ENCODE data around the gene ATP8A2. TPM values are rescaled to one million over a fixed set of nuclear protein-coding genes. Genes with fewer than 3 reads are reported as not detected.
"Not testable (repeated sequence)": the region's sequence is repeated elsewhere in the genome, so short reads cannot be mapped to it uniquely, and the experiment has no call there.

ATP8A2 gene
- total RNA-seq, 2 experiments from 2014 or later, result 0.28 to 0.32 TPM

DNA sequence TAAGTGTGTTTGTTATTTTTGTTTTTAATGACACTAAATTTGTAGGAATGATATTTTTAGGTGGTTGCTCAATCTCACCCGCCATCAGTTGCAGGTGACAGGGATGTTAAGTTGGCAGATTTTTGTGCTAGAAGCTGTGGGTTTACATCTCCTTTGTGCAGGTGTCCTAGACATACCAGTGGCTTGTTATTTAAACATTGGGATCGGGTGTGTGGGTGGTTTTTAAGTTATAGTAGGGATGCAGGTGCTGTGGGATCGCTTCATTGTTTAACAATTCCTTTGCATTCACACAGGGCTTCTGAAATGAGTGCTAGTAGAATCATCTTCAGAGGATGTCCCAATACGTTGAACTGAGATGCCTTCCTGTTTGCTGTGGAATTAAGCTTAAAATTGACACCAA lies 580.1 kb downstream of the ATP8A2 start:
- DNase-seq (no peak), ATAC-seq (no peak)
- Mint-ChIP-seq H3K27ac (no peak overlapping the region), H3K27me3 (peaks cover 2% of the 10 kb centered on the region), H3K9me3 (ENCODE audit: low read depth) (peaks cover 2% of the 10 kb centered on the region), H3K4me3 (no peak overlapping the region), H3K4me1 (no peaks in the 10 kb centered on the region), H3K36me3 (no peaks in the 10 kb centered on the region)
- CTCF ChIA-PET, result no interaction called here

GRCh38 chr13:25954080-25954479 lies 582.3 kb downstream of the ATP8A2 start:
- DNase-seq, H3K4me1 Mint-ChIP-seq: not testable (repeated sequence)

DNA sequence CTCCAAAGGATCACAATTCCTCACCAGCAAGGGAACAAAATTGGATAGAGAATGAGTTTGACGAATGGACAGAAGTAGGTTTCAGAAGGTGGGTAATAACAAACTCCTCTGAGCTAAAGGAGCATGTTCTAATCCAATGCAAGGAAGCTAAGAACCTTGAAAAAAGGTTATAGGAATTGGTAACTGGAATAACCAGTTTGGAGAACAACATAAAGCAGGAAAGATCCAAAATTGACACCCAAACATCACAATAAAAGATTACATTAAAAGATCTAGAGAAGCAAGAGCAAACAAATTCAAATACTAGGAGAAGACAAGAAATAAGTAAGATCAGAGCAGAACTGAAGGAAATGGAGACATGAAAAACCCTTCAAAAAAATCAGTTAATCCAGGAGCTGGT lies 583.2 kb downstream of the ATP8A2 start:
- H3K9me3 Mint-ChIP-seq (ENCODE audit: low read depth); H3K4me1 Mint-ChIP-seq; H3K36me3 Mint-ChIP-seq; H3K27ac Mint-ChIP-seq; ATAC-seq; DNase-seq; H3K27me3 Mint-ChIP-seq; CTCF ChIA-PET; H3K4me3 Mint-ChIP-seq: not testable (repeated sequence)

More at GRCh38 chr13:25954080-25954479, 582.3 kb downstream of the ATP8A2 start:
- H3K27ac Mint-ChIP-seq; ATAC-seq; H3K27me3 Mint-ChIP-seq; H3K9me3 Mint-ChIP-seq (ENCODE audit: low read depth); CTCF ChIA-PET; H3K36me3 Mint-ChIP-seq; H3K4me3 Mint-ChIP-seq: not testable (repeated sequence)

DNA sequence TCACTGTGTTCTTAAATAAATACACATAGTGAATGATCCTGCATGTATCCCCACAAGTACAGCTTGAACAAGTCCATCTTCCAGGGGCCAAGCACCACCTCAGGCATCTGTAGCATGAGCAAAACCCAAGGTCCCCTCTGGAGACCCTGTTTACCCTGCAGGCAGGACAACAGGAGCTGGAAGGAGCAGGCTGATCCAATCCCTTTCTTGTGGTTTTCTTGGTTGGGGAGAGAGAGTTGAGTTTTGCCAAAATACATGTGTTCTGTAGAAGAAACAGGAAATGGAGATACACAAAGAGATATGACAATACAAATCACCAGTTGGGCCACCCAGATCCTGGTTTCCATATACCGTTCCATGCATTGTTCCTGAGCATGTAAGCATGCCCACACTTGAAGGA lies 587.2 kb downstream of the ATP8A2 start:
- peaks cover 2% of the 10 kb centered on the region for H3K27me3 Mint-ChIP-seq
- H3K4me3 Mint-ChIP-seq, result no peak overlapping the region
- DNase-seq (no peak), ATAC-seq (no peak)
- H3K27ac Mint-ChIP-seq, result no peak overlapping the region
- no peaks in the 10 kb centered on the region for H3K36me3 Mint-ChIP-seq
- no peaks in the 10 kb centered on the region for H3K4me1 Mint-ChIP-seq
- CTCF ChIA-PET, result no interaction called here
- H3K9me3 Mint-ChIP-seq (ENCODE audit: low read depth), result peaks cover 2% of the 10 kb centered on the region

DNA sequence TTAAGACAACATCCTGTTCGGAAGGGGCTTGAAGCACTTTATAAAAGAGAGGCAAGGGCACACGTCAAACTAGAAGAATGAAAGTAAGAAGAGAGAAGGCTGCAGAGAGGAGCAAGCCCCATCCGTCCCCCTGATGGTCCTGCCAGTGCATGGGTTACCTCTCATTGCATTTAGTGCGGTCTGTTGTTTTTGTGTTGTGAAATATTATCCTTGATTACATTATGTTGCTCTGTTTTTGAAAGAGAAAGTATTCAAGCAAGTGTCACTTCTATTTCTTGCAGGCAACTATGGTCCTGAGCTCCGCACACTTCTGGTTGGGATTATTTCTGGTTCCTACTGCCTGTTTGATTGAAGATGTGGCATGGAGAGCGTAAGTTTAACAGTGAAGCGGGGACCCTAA lies 589.5 kb downstream of the ATP8A2 start:
- Mint-ChIP-seq H3K36me3 (no peaks in the 10 kb centered on the region), H3K4me1 (no peaks in the 10 kb centered on the region)

DNA sequence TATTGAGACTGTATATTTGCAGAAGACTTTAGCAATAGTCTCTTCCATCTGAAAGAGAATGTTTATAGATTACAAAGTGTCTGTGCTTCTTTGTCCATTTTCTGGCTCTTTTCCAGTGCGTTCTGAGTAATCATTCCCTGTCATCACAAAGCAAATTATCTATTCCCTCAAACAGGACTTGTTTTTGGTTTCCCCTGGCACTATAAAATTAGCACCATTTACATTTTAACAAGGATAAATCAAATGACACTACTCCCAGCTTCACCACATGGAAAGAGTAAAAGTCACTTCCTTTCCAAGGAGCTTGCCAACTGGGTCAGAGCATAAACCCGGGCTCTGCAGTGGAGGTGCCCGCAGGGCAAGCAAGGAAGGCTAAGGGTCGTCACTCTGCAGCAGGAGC lies 591.9 kb downstream of the ATP8A2 start:
- CTCF ChIA-PET, result no interaction called here
- DNase-seq, result no peak
- Mint-ChIP-seq H3K4me1 (no peaks in the 10 kb centered on the region), H3K9me3 (ENCODE audit: low read depth) (no peaks in the 10 kb centered on the region), H3K27ac (no peak overlapping the region), H3K36me3 (no peaks in the 10 kb centered on the region), H3K27me3 (no peaks in the 10 kb centered on the region), H3K4me3 (no peak overlapping the region)
- ATAC-seq, result no peak

More for the DNA sequence above, 589.5 kb downstream of the ATP8A2 start:
- Mint-ChIP-seq H3K9me3 (ENCODE audit: low read depth) (no peaks in the 10 kb centered on the region), H3K27ac (no peak overlapping the region), H3K27me3 (peaks cover 2% of the 10 kb centered on the region), H3K4me3 (no peak overlapping the region)
- no peak for DNase-seq
- CTCF ChIA-PET, result no interaction called here
- ATAC-seq, result no peak

- ATAC-seq (no peak), DNase-seq (no peak)
- H3K4me3 Mint-ChIP-seq, result no peak overlapping the region
- H3K4me1 Mint-ChIP-seq, result no peaks in the 10 kb centered on the region
- H3K36me3 Mint-ChIP-seq, result no peaks in the 10 kb centered on the region
- no peak overlapping the region for H3K27ac Mint-ChIP-seq
- CTCF ChIA-PET, result no interaction called here
- no peaks in the 10 kb centered on the region for H3K9me3 Mint-ChIP-seq (ENCODE audit: low read depth)
- no peaks in the 10 kb centered on the region for H3K27me3 Mint-ChIP-seq
Measured at GRCh38 chr13:25965596-25965995, 593.8 kb downstream of the ATP8A2 start.

GRCh38 chr13:25966086-25966485 lies 594.3 kb downstream of the ATP8A2 start:
- peaks cover 1% of the 10 kb centered on the region for H3K4me1 Mint-ChIP-seq
- DNase-seq, result no peak
- H3K27me3 Mint-ChIP-seq, result no peaks in the 10 kb centered on the region
- H3K9me3 Mint-ChIP-seq (ENCODE audit: low read depth), result no peaks in the 10 kb centered on the region
- H3K36me3 Mint-ChIP-seq, result no peaks in the 10 kb centered on the region
- no peak for ATAC-seq
- H3K4me3 Mint-ChIP-seq, result no peak overlapping the region
- CTCF ChIA-PET, result no interaction called here
- no peak overlapping the region for H3K27ac Mint-ChIP-seq

- no peak overlapping the region for H3K27ac Mint-ChIP-seq
- H3K9me3 Mint-ChIP-seq (ENCODE audit: low read depth), result no peaks in the 10 kb centered on the region
- H3K4me1 Mint-ChIP-seq, result peaks cover 11% of the 10 kb centered on the region
- H3K36me3 Mint-ChIP-seq, result no peaks in the 10 kb centered on the region
- no peak for ATAC-seq
- H3K4me3 Mint-ChIP-seq, result no peak overlapping the region
- CTCF ChIA-PET, result no interaction called here
- DNase-seq, result no peak
- H3K27me3 Mint-ChIP-seq, result no peaks in the 10 kb centered on the region
Measured at GRCh38 chr13:25967144-25967543, 595.4 kb downstream of the ATP8A2 start.

- H3K4me1 Mint-ChIP-seq, result peaks cover 24% of the 10 kb centered on the region
- H3K36me3 Mint-ChIP-seq, result no peaks in the 10 kb centered on the region
- DNase-seq (no peak), ATAC-seq (no peak)
- CTCF ChIA-PET, result no interaction called here
- no peaks in the 10 kb centered on the region for H3K27me3 Mint-ChIP-seq
- H3K27ac Mint-ChIP-seq, result no peak overlapping the region
- H3K9me3 Mint-ChIP-seq (ENCODE audit: low read depth), result no peaks in the 10 kb centered on the region
- no peak overlapping the region for H3K4me3 Mint-ChIP-seq
Measured at GRCh38 chr13:25971047-25971446, 599.3 kb downstream of the ATP8A2 start.

GRCh38 chr13:25971459-25972145 lies 599.8 kb downstream of the ATP8A2 start:
- no peaks in the 10 kb centered on the region for H3K9me3 Mint-ChIP-seq (ENCODE audit: low read depth)
- DNase-seq, result peak; percentile 56
- H3K4me3 Mint-ChIP-seq, result no peak overlapping the region
- peaks cover 24% of the 10 kb centered on the region for H3K4me1 Mint-ChIP-seq
- CTCF ChIA-PET, result no interaction called here
- no peaks in the 10 kb centered on the region for H3K27me3 Mint-ChIP-seq
- no peaks in the 10 kb centered on the region for H3K36me3 Mint-ChIP-seq
- no peak overlapping the region for H3K27ac Mint-ChIP-seq
- ATAC-seq, result peak; percentile 75

GRCh38 chr13:25973085-25973484 lies 601.3 kb downstream of the ATP8A2 start:
- H3K4me3 Mint-ChIP-seq, result no peak overlapping the region
- CTCF ChIA-PET, result no interaction called here

GRCh38 chr13:25973576-25973975 lies 601.8 kb downstream of the ATP8A2 start:
- ATAC-seq (no peak), DNase-seq (no peak)
- peaks cover 3% of the 10 kb centered on the region for H3K27me3 Mint-ChIP-seq
- H3K9me3 Mint-ChIP-seq (ENCODE audit: low read depth), result no peaks in the 10 kb centered on the region
- CTCF ChIA-PET, result no interaction called here
- H3K36me3 Mint-ChIP-seq, result no peaks in the 10 kb centered on the region
- H3K27ac Mint-ChIP-seq, result no peak overlapping the region
- H3K4me1 Mint-ChIP-seq, result peaks cover 26% of the 10 kb centered on the region
- H3K4me3 Mint-ChIP-seq, result no peak overlapping the region

More at GRCh38 chr13:25973085-25973484, 601.3 kb downstream of the ATP8A2 start:
- no peaks in the 10 kb centered on the region for H3K9me3 Mint-ChIP-seq (ENCODE audit: low read depth)
- no peak overlapping the region for H3K27ac Mint-ChIP-seq
- no peak for ATAC-seq
- DNase-seq, result no peak
- H3K36me3 Mint-ChIP-seq, result no peaks in the 10 kb centered on the region
- peaks cover 26% of the 10 kb centered on the region for H3K4me1 Mint-ChIP-seq
- H3K27me3 Mint-ChIP-seq, result peaks cover 3% of the 10 kb centered on the region

DNA sequence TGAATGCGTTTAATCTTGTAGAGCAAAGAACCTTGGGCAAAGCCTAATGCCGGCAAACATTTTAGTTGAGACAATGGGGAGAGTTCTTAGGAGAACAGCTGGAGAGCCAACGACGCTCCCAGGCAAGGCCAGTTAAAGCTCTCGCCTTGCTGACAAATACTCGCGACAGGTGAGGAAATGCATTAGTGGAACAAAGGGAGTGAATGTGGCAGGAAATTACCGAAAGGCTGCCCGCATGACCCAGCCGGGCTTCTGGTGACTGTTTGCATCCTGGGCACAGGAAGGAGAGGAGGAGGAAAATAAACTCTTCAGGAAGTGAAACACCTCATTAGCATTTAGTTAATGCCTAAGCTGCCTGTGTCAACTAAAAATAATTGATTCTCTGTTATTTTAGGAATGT lies 605.4 kb downstream of the ATP8A2 start:
- CTCF ChIA-PET, result no interaction called here
- peaks cover 15% of the 10 kb centered on the region for H3K4me1 Mint-ChIP-seq
- no peaks in the 10 kb centered on the region for H3K36me3 Mint-ChIP-seq
- H3K27me3 Mint-ChIP-seq, result peaks cover 3% of the 10 kb centered on the region
- no peaks in the 10 kb centered on the region for H3K9me3 Mint-ChIP-seq (ENCODE audit: low read depth)
- no peak overlapping the region for H3K4me3 Mint-ChIP-seq
- no peak overlapping the region for H3K27ac Mint-ChIP-seq
- DNase-seq (no peak), ATAC-seq (no peak)

GRCh38 chr13:25977671-25978070 lies 605.9 kb downstream of the ATP8A2 start:
- Mint-ChIP-seq H3K36me3 (no peaks in the 10 kb centered on the region), H3K27me3 (peaks cover 3% of the 10 kb centered on the region), H3K27ac (no peak overlapping the region), H3K9me3 (ENCODE audit: low read depth) (no peaks in the 10 kb centered on the region), H3K4me3 (no peak overlapping the region), H3K4me1 (peaks cover 11% of the 10 kb centered on the region)
- ATAC-seq (no peak), DNase-seq (no peak)
- CTCF ChIA-PET, result no interaction called here
